HepG2 (cell line): ENCODE results near the gene KLHDC7A. TPM values are rescaled to one million over a fixed set of nuclear protein-coding genes. Genes with fewer than 3 reads are reported as not detected.
A peak's percentile ranks its signal among the peaks of the same experiment; 100 is the strongest.

Source experiments
- ATAC-seq: fragments of 200-7000 bp; cut with Tn5 transposase; 3 replicates; pipeline ENCODE4 v1.9.1; 2020; ENCODE audit warnings: mild to moderate bottlenecking, moderate library complexity
- BruUV-seq: library from RNA; stranded (reverse); fragments of 400-500 nt; replicated peaks from 2 replicates; lab custom pipeline; 2021; lab: Mats Ljungman, UMichigan
- CTCF ChIA-PET: fragments of 300-600 bp; formaldehyde crosslinking; extraction: SDS; loops from one replicate; lab custom pipeline; 2021; ENCODE audit warnings: low total read pairs, inconsistent platforms, low intra/inter-chr PET ratio; lab: Yijun Ruan, JAX
- POLR2A ChIA-PET: fragments of 350-600 bp; sonication (Branson Sonifier 250); formaldehyde crosslinking; loops from one replicate; lab custom pipeline; 2020; ENCODE audit warnings: antibody characterized with exemption, inconsistent platforms; lab: Yijun Ruan, JAX
- DNase-seq: peaks from one replicate; pipeline ENCODE4 v3.0.0-alpha.2; 2015; ENCODE audit warnings: low spot score
- FAIRE-seq: peaks from 3 replicates; lab custom pipeline; 2011; peaks lifted over from hg19 to GRCh38; lab: Jason Lieb, UNC
- H2AFZ ChIP-seq: one replicate; pipeline ENCODE4 v1.6.1; 2011; ENCODE audit warnings: low read length, inconsistent platforms
- H3K27ac ChIP-seq: fragments of 300-600 bp; 3 replicates; pipeline ENCODE4 v1.8.0; 2011; ENCODE audit warnings: mixed run types, mild to moderate bottlenecking, mixed read lengths, low read length, inconsistent platforms; ENCODE audit not compliant: insufficient read depth; ENCODE audit errors: extremely low read length
- H3K27me3 ChIP-seq, 2 experiments: fragments of 200-600 bp in 1 of 2; 2 replicates in 1 of 2; 3 replicates in 1 of 2; pipeline versions ENCODE4 v1.6.0 to v1.8.0; 2011; ENCODE audit warnings: low read length in 2 of 2, mild to moderate bottlenecking in 2 of 2, moderate library complexity in 2 of 2, inconsistent platforms in 1 of 2; ENCODE audit not compliant: insufficient read depth in 2 of 2, control insufficient read depth in 1 of 2
- H3K36me3 ChIP-seq, 2 experiments: fragments of 200-600 bp in 1 of 2; replicated peaks in 1 of 2; 2 replicates in 1 of 2; 3 replicates in 1 of 2; pipeline versions ENCODE4 v1.5.1 to v1.8.0; 2011; ENCODE audit warnings: low read length in 2 of 2, inconsistent platforms in 1 of 2; ENCODE audit not compliant: insufficient read depth in 2 of 2, control insufficient read depth in 1 of 2
- H3K4me1 ChIP-seq: 2 replicates; pipeline ENCODE4 v1.5.1; 2012; ENCODE audit warnings: low read length, inconsistent platforms; ENCODE audit not compliant: insufficient read depth
- H3K4me2 ChIP-seq: 2 replicates; pipeline ENCODE4 v1.6.0; 2011; ENCODE audit warnings: low read depth, low read length, inconsistent platforms
- H3K4me3 ChIP-seq, 3 experiments: fragments of 200-600 bp in 1 of 3; sonication (generic), shearing (Covaris generic) in 1 of 3; replicated peaks in 1 of 3; 2 replicates each; pipeline ENCODE4 v1.5.1; 2011 to 2016; ENCODE audit warnings: low read length in 3 of 3, inconsistent platforms in 2 of 3, low read depth in 2 of 3, mild to moderate bottlenecking in 2 of 3, control low read depth in 1 of 3, mixed read lengths in 1 of 3; ENCODE audit not compliant: insufficient read depth in 1 of 3
- H3K79me2 ChIP-seq: one replicate; pipeline ENCODE4 v1.6.1; 2011; ENCODE audit warnings: low read length, inconsistent platforms; ENCODE audit not compliant: insufficient read depth
- H3K9ac ChIP-seq: 2 replicates; pipeline ENCODE4 v1.6.0; 2011; ENCODE audit warnings: mild to moderate bottlenecking, low read depth, low read length, inconsistent platforms; ENCODE audit not compliant: insufficient read depth
- H3K9me3 ChIP-seq: 2 replicates; pipeline ENCODE4 v1.5.1; 2012; ENCODE audit warnings: mild to moderate bottlenecking, low read length
- H4K20me1 ChIP-seq: 2 replicates; pipeline ENCODE4 v1.6.0; 2011; ENCODE audit warnings: inconsistent platforms, mild to moderate bottlenecking, low read length, moderate library complexity; ENCODE audit not compliant: insufficient read depth
- CC2D1A ChIP-seq: sonication (generic); formaldehyde crosslinking; IDR thresholded peaks from 2 replicates; pipeline ENCODE4 v1.8.1; 2023; ENCODE audit warnings: mild to moderate bottlenecking, missing genetic modification reagents
- E2F2 ChIP-seq: sonication (generic); formaldehyde crosslinking; IDR thresholded peaks from 2 replicates; pipeline ENCODE4 v1.4.0; 2020; ENCODE audit warnings: missing genetic modification reagents, borderline replicate concordance
- ESRRA ChIP-seq: sonication (generic); formaldehyde crosslinking; IDR thresholded peaks from 2 replicates; pipeline ENCODE4 v1.5.1; 2020; ENCODE audit warnings: mild to moderate bottlenecking, low read depth, missing genetic modification reagents
- ETV5 ChIP-seq: IDR thresholded peaks from 2 replicates; pipeline ENCODE4 v1.6.1; 2018; ENCODE audit warnings: missing biosample characterization, missing genetic modification reagents, inconsistent platforms, borderline replicate concordance
- GABPA ChIP-seq, 2 experiments: IDR thresholded peaks; 2 replicates each; pipeline ENCODE4 v1.6.1; 2011 to 2016; ENCODE audit warnings: low read depth in 2 of 2, low read length in 1 of 2, missing biosample characterization in 1 of 2, missing genetic modification characterization in 1 of 2
- HNF1B ChIP-seq: sonication (generic); formaldehyde crosslinking; IDR thresholded peaks from 2 replicates; pipeline ENCODE4 v1.5.1; 2020; ENCODE audit warnings: mild to moderate bottlenecking, moderate library complexity, missing genetic modification reagents
- HNRNPL ChIP-seq: fragments of 200-400 bp; formaldehyde crosslinking; IDR thresholded peaks from 2 replicates; pipeline ENCODE4 v1.6.1; 2017; ENCODE audit warnings: mild to moderate bottlenecking, low read depth, low read length
- HOXA7 ChIP-seq: sonication (generic); formaldehyde crosslinking; IDR thresholded peaks from 2 replicates; pipeline ENCODE4 v1.8.1; 2022; ENCODE audit warnings: mild to moderate bottlenecking, missing genetic modification reagents, moderate library complexity
- KDM2A ChIP-seq: sonication (generic); formaldehyde crosslinking; IDR thresholded peaks from 2 replicates; pipeline ENCODE4 v1.4.0; 2020; ENCODE audit warnings: low read depth, missing genetic modification reagents, borderline replicate concordance
- MED13 ChIP-seq: sonication (generic); formaldehyde crosslinking; IDR thresholded peaks from 2 replicates; pipeline ENCODE4 v1.5.0; 2020; ENCODE audit warnings: missing genetic modification reagents
- NFIC ChIP-seq: IDR thresholded peaks from 2 replicates; pipeline ENCODE4 v1.6.1; 2012; ENCODE audit warnings: mild to moderate bottlenecking, low read length, inconsistent platforms
- PAF1 ChIP-seq: IDR thresholded peaks from 2 replicates; pipeline ENCODE4 v1.6.1; 2016; ENCODE audit warnings: missing genetic modification reagents, missing compliant biosample characterization
- RAD21 ChIP-seq: fragments of 450-650 bp; formaldehyde crosslinking; IDR thresholded peaks from 2 replicates; pipeline ENCODE4 v1.5.0; 2020; ENCODE audit warnings: mild to moderate bottlenecking
- RORA ChIP-seq: sonication (generic); formaldehyde crosslinking; IDR thresholded peaks from 2 replicates; pipeline ENCODE4 v1.5.0; 2020; ENCODE audit warnings: mild to moderate bottlenecking, missing genetic modification reagents, moderate library complexity
- SOX5 ChIP-seq: IDR thresholded peaks from 2 replicates; pipeline ENCODE4 v1.6.1; 2016; ENCODE audit warnings: borderline replicate concordance
- THAP11 ChIP-seq: IDR thresholded peaks from 2 replicates; pipeline ENCODE4 v1.6.1; 2016; ENCODE audit warnings: missing biosample characterization, missing genetic modification reagents
- ZFX ChIP-seq: sonication (generic); formaldehyde crosslinking; IDR thresholded peaks from 2 replicates; pipeline ENCODE4 v1.4.0; 2020; ENCODE audit warnings: mild to moderate bottlenecking, low read depth, missing genetic modification reagents, moderate library complexity
- ZNF629 ChIP-seq: sonication (generic); formaldehyde crosslinking; conservative IDR thresholded peaks from 2 replicates; pipeline ENCODE4 v1.5.0; 2020; ENCODE audit warnings: missing genetic modification reagents
- ZNF773 ChIP-seq: sonication (generic); formaldehyde crosslinking; IDR thresholded peaks from 2 replicates; pipeline ENCODE4 v1.4.0; 2020; ENCODE audit warnings: missing genetic modification reagents, borderline replicate concordance
- WGBS: methylation state at CpG from one replicate; pipeline ENCODE4 v1.1.6; 2017; ENCODE audit warnings: low lambda C conversion rate; 5-methylcytosine and 5-hydroxymethylcytosine counted together
- in situ Hi-C: cut with HindIII; loops from 2 replicates; pipeline ENCODE4 v1.10.0; 2017; ENCODE audit warnings: low pct_unique_long_range_greater_than_20kb; ENCODE audit not compliant: extremely low pct_ligation_motif_present
- intact Hi-C: fragments of 100-400 bp; cut with micrococcal nuclease; formaldehyde crosslinking; loops from one replicate; pipeline ENCODE4 v1.10.0; 2022; ENCODE audit not compliant: unreplicated experiment
- polyA plus RNA-seq, 8 experiments: library from polyadenylated mRNA; depleted of rRNA in 3 of 8; stranded (reverse) in 7 of 8; unstranded in 1 of 8; fragments of >200 nt; fragmentation: Illumina TruSeq in 4 of 8; extraction: Trizol in 4 of 8; gene quantifications; 2 replicates each; pipeline versions ENCODE4 v1.2.1 to v1.2.3, GENCODE V29; 2011 to 2016; ENCODE audit warnings: low read depth in 4 of 8, missing spikeins in 1 of 8, mixed read lengths in 1 of 8; ENCODE audit not compliant: insufficient read depth in 1 of 8
- total RNA-seq, 5 experiments: library from RNA; depleted of rRNA; stranded (reverse); fragments of >200 nt; fragmentation: Illumina TruSeq; extraction: Trizol; gene quantifications; 2 replicates each; pipeline ENCODE4 v1.2.3, GENCODE V29; 2016; ENCODE audit warnings: low read depth in 1 of 5
- TF ChIP-seq, protein P1 (sequence below): IDR thresholded peaks from 2 replicates; pipeline ENCODE4 v1.4.0; 2020; ENCODE audit warnings: mild to moderate bottlenecking, missing genetic modification reagents

Gene KLHDC7A
- total and polyA plus RNA-seq, 2 of the 13 experiments (the other 11 are each of a cell fraction or from before 2014, with no cell fraction given) = 0.15 to 1.8 TPM

DNA sequence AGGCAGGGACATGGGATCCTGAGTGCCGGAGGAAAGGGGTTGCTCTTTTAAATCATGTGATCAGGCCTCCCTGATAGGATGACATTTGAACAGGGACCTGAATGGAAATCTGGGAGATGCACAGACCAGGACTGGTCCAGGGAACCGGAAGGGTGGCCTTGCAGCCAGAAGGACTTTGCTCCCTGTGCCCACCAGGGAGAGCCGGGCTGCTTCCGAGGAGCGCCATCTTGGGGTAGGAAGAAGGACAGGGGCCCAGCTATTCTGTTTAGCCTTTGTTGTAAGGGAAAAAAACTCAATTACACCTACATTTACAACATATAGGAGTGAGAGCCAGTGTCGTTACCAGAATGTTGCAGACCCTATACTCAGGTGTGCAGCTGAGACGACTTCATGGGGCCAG is 5.5 kb downstream of the KLHDC7A start:
- no TSS peak for BruUV-seq
- Histone ChIP-seq H3K27ac (no peak overlapping the region), H3K79me2 (no peaks in the 10 kb centered on the region), H3K27me3 (no peaks in the 10 kb centered on the region), H3K9ac (no peak overlapping the region), H2AFZ (no peak overlapping the region), H3K9me3 (no peaks in the 10 kb centered on the region), H3K4me2 (peak overlapping the region; percentile 6; the same call in 1 of the 2 replicates), H3K4me1 (peaks cover 42% of the 10 kb centered on the region), H3K4me3 (no peak overlapping the region), H3K36me3 (no peaks in the 10 kb centered on the region), H4K20me1 (no peaks in the 10 kb centered on the region)
- peak; percentile 73 for ATAC-seq
- peak; percentile 67 for FAIRE-seq
- in situ Hi-C loops (no loop called here), intact Hi-C loops (no loop called here)
- DNase-seq = peak; percentile 63
- ChIA-PET CTCF (interaction anchor here (1.3 kb wide), 1 partner anchor 187 kb away, joined by 4 read pairs; no protein-coding TSS in a partner anchor), POLR2A (no interaction called here)
- 36% methylated on average over 7 of the region's 7 CpGs for WGBS
- TF ChIP-seq, protein P1, sequence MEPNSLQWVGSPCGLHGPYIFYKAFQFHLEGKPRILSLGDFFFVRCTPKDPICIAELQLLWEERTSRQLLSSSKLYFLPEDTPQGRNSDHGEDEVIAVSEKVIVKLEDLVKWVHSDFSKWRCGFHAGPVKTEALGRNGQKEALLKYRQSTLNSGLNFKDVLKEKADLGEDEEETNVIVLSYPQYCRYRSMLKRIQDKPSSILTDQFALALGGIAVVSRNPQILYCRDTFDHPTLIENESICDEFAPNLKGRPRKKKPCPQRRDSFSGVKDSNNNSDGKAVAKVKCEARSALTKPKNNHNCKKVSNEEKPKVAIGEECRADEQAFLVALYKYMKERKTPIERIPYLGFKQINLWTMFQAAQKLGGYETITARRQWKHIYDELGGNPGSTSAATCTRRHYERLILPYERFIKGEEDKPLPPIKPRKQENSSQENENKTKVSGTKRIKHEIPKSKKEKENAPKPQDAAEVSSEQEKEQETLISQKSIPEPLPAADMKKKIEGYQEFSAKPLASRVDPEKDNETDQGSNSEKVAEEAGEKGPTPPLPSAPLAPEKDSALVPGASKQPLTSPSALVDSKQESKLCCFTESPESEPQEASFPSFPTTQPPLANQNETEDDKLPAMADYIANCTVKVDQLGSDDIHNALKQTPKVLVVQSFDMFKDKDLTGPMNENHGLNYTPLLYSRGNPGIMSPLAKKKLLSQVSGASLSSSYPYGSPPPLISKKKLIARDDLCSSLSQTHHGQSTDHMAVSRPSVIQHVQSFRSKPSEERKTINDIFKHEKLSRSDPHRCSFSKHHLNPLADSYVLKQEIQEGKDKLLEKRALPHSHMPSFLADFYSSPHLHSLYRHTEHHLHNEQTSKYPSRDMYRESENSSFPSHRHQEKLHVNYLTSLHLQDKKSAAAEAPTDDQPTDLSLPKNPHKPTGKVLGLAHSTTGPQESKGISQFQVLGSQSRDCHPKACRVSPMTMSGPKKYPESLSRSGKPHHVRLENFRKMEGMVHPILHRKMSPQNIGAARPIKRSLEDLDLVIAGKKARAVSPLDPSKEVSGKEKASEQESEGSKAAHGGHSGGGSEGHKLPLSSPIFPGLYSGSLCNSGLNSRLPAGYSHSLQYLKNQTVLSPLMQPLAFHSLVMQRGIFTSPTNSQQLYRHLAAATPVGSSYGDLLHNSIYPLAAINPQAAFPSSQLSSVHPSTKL (CRISPR knock-in tag) = peak; percentile 43; the same call in 1 of the 2 replicates
- TF ChIP-seq HNRNPL (no peak), ETV5 (peak; percentile 77), SOX5 (CRISPR knock-in tag) (peak; percentile 12; the same call in 1 of the 2 replicates), CC2D1A (no peak), HOXA7 (CRISPR knock-in tag) (no peak), RAD21 (CRISPR knock-in tag) (peak; percentile 60), ESRRA (CRISPR knock-in tag) (no peak), NFIC (no peak), ZFX (CRISPR knock-in tag) (peak; percentile 33; the same call in 1 of the 2 replicates), E2F2 (CRISPR knock-in tag) (no peak), ZNF629 (CRISPR knock-in tag) (0 out of 2 replicates have a peak, but pooled peaks have one; percentile 16), KDM2A (CRISPR knock-in tag) (peak; percentile 31; the same call in 1 of the 2 replicates), ZNF773 (CRISPR knock-in tag) (no peak), THAP11 (0 out of 2 replicates have a peak, but pooled peaks have one; percentile 22), MED13 (CRISPR knock-in tag) (no peak), GABPA (IDR thresholded peaks at IDR 0.05; ENCODE audit: low read depth, low read length) (0 out of 2 replicates have a peak, but pooled peaks have one; percentile 22), GABPA (CRISPR knock-in tag; IDR thresholded peaks at IDR 0.05; ENCODE audit: low read depth) (peak; percentile 77), HNF1B (CRISPR knock-in tag) (peak; percentile 29; the same call in 1 of the 2 replicates), RORA (CRISPR knock-in tag) (no peak), PAF1 (CRISPR knock-in tag) (no peak)
